Tibial nerve (tissue), 4 donors: ENCODE measurements around the gene SCAMP2.

Experiments
- CTCF ChIP-seq, 5 experiments: fragments of 200-600 bp in 3 of 5; fragments of 450-650 bp in 2 of 5; sonication (generic) in 3 of 5; IDR thresholded peaks; one replicate each; pipeline ENCODE4 v1.5.1; 2016 to 2019; ENCODE audit warnings: antibody characterized with exemption in 5 of 5, mild to moderate bottlenecking in 3 of 5, moderate library complexity in 2 of 5
- EP300 ChIP-seq, 2 donors: sonication (generic); formaldehyde crosslinking; IDR thresholded peaks; one replicate each; pipeline ENCODE4 v1.6.1; 2017; ENCODE audit warnings: antibody characterized with exemption in 2 of 2, mild to moderate bottlenecking in 1 of 2
- POLR2A ChIP-seq, 2 donors: fragments of 450-650 bp; IDR thresholded peaks; one replicate each; pipeline ENCODE4 v1.6.1; 2017; ENCODE audit warnings: antibody characterized with exemption in 2 of 2, mild to moderate bottlenecking in 2 of 2, moderate library complexity in 2 of 2

- TF ChIP-seq POLR2A (IDR thresholded peaks at IDR 0.05), result no peak
- no peak for TF ChIP-seq CTCF (IDR thresholded peaks at IDR 0.05)
- no peak for TF ChIP-seq EP300 (IDR thresholded peaks at IDR 0.05)
Observed at GRCh38 chr15:74867466-74868038, 5.6 kb downstream of the SCAMP2 start.
